ENCODE results near the gene RFX7.

Gene RFX7

DNA sequence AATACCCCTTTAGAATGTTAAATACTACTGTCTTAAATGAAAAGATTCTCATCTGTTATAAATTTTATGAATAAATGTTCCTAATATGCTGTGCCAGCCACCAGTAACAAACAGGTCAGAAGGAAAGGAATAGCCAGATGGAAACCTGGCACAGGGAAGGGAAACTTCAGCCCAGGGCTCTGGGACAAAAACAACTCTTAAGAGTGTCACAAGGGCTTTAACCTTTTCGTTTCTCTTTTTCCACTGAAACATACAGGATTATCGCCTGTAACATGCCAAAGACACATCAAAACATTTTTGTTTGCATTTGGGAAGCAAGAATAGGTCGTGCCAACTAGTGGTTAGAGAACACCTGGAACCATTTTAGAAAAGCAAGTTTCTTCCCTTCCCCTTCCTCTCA is 141.2 kb downstream of the RFX7 start:
- DNase-seq = no peak

GRCh38 chr15:56099311-56099710 is 144.4 kb downstream of the RFX7 start:
- DNase-seq = no peak

DNA sequence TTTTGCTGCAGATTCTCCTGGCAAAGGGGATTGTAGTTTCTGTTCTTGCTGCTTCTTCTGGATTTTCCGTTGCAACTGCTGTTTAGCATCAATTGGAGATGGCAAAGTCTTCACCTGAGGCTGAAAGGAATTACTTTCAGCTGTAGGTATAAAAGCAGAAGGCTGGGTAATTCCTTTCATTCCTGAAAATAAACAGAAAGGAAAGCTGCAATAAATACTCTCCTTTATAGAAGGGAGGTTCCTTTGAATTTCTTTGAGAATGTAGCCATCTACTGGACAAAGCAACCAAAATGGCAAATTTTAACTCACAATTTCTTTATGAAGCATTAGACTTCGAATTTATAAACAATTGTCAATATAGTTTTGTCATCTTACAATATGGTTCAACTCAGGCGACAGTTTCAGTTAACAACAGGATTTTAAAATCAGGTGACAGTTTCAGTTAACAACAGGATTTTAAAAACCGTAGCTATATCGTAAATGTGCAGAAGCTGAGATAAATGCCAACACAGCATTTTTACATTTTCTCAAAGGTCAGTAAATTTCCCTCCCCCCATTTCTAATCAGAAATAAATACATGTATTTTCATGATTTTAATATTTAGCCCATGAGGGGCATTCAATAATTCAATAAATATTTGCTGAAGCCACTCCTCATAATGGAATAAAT is 145.3 kb downstream of the RFX7 start:
- DNase-seq = no peak

GRCh38 chr15:56095406-56095805 is 148.3 kb downstream of the RFX7 start:
- DNase-seq = no peak

GRCh38 chr15:56094171-56094570 is 149.5 kb downstream of the RFX7 start:
- no peak for DNase-seq

DNA sequence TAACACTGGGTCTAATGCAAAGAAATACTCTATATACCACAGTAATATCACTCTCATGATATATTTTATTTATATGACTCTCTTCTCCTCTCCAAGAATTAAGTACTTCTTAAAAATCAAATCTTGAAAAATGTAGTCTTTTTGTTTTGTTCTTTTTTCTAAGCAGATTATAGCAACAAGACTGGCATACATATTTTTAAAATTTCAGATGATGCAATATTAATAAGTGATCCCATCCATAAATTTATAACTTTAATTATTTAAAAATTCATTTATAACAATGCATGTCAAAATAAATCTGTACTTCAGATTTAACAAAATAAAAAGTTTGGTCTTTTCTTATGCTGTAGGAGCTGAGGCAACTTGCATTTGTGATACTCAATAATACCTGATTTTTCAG is 155.3 kb downstream of the RFX7 start:
- DNase-seq = no peak

GRCh38 chr15:56086566-56086965 is 157.1 kb downstream of the RFX7 start:
- DNase-seq = no peak

GRCh38 chr15:56082263-56082761 is 161.4 kb downstream of the RFX7 start:
- no peak for DNase-seq

- DNase-seq = no peak
Observed at GRCh38 chr15:56077081-56077480, 166.6 kb downstream of the RFX7 start.

GRCh38 chr15:56076640-56077039 is 167.0 kb downstream of the RFX7 start:
- no peak for DNase-seq

DNA sequence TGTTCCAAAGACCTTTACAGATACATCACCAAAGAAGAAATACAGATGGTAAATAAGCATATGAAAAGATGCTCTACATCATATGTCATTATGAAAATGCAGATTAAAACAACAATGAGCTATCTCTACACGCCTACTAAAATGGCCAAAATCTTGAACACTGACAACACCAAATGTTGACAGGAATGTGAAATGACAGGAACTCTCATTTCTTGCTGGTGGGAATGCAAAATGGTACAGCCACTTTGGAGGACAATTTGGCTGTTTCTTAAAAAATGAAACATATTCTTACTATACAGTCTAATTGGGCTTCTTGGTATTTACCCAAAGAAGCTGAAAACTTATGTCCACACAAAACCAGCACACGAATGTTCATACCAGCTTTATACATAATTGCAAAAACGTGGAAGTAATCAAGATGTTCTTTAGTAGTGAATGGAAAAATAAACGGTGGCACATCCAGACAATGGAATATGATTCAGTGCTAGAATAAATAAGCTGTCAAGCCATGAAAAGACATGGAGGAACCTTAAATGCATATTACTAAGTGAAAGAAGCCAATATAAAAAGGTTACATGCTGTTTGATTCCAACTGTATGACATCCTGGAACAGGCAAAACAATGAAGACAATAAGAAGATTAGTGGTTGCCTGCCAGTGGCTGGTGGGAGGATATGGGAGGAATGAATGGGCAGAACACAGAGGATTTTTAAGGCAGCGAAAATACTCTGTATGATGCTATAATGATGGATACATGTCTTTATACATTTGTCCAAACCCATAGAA is 169.0 kb downstream of the RFX7 start:
- DNase-seq = no peak

DNA sequence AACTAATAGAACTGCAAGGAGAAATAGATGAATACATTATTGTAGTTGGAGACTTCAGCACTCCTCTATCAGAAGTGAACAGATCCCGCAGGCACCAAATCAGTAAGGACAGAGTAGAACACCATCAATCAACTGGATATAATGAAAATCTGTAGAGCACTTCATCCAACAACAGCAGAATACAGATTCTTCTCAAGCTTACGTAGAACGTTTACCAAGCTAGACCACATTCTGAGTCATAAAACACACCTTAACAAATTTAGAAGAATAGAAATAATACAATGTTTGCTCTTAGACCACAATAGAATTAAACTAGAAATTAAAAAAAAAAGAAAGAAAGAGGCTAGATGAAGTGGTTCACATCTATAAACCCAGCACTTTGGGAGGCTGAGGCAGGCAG is 179.5 kb downstream of the RFX7 start:
- DNase-seq = no peak

- no peak for DNase-seq
Observed at GRCh38 chr15:56059716-56060115, 184.0 kb downstream of the RFX7 start.

GRCh38 chr15:56058986-56059385 is 184.7 kb downstream of the RFX7 start:
- DNase-seq = no peak

- DNase-seq = no peak
Observed at GRCh38 chr15:56056626-56057025, 187.1 kb downstream of the RFX7 start.

- DNase-seq = no peak
Observed at GRCh38 chr15:56053046-56053400, 190.7 kb downstream of the RFX7 start.

- DNase-seq = no peak
Observed at GRCh38 chr15:56052395-56053045, 191.2 kb downstream of the RFX7 start.

DNA sequence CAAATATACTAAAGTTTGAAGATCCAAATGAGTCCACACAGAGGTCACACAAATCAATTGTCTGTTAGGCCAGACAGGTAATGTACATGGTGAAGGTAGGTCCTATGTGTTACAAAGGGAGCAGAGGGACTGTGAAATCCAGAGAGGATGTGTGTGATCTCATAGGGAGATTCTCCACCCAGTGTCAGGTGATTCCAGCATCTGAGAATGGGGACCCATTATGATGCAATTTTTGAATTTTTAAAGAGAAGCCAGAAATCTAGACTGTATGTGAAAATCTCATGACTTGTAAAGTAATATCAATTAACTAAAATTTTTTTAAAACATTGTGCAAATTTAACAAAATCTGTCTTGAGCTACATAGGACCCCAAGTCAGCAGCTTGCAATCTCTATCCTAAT is 192.0 kb downstream of the RFX7 start:
- no peak for DNase-seq

- DNase-seq = no peak
Observed at GRCh38 chr15:56049577-56049976, 194.1 kb downstream of the RFX7 start.

DNA sequence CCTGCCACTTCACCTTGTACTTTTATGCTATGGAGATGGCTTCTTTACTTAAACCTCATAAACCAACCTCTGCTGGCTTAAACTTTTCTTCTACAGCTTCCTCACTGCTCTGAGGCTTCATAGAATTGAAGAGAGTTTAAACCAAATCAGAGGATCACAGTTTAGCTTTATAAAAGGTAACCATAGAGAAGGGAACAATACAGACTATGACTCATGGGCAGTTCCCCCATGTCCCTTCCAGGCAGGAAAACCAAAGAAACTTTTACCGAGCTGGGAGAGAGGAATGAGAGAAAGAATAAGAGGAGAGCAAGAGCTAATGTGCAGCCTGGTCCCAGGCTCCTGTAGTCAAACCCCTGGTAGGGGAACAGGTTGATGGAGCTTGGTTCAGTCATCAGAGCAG is 196.3 kb downstream of the RFX7 start:
- no peak for DNase-seq

GRCh38 chr15:56045068-56045748 is 198.5 kb downstream of the RFX7 start:
- no peak for DNase-seq

DNA sequence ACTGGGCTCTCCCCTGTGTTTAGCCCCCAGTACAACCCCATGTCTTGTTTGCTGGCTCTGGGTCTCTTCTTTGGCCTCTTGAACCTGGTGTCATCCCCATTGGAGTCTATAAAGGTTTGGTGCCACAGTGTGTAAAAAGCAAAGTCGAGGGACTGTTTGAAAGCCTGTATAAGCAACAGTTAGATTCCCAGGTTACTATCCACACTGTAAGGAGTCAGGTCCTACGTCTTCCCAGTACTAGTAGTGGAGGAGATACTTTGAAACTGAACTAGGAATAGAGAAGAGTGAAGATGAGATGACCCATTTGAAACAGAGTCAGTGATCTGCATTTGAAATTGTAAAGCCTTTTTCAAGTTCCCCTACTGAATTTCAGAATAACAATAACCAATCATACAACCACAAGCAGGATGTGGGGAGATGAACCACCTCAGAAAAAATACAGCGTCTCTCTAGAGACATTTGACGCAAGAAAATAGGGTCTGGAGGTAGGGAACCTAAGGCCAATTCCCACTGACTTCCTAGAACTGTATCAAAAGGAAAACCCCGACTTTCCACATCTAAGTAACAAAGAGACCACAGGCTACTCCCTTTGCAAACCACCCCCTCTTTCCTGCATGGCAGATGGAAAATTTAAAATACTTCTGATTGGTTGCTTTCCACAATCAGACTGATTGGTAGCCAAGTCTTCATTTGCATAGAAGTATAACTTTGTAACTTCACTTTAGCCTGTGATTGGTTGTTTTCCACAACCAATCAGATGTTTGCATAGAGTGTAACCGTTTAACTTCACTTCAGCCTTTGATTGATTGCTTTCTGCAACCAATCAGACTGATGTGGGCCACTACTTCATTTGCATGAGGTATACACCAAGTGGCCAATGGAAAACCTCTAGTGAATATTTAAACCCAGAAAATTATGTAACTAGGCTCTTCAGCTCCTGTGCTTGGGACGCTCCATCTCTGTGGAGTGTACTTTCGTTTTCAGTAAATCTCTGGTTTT is 200.4 kb downstream of the RFX7 start:
- no peak for DNase-seq
